Thyroid gland (tissue), 4 donors: Measurements from ENCODE around the gene SEMA5A. TPM values are rescaled to one million over a fixed set of nuclear protein-coding genes. Genes with fewer than 3 reads are reported as not detected.

Experiments
- DNase-seq, 2 donors: peaks; one replicate each; pipeline ENCODE4 v3.0.0-alpha.2; 2019
- H3K27ac ChIP-seq, 3 donors: fragments of 200-600 bp; sonication (generic); 1 replicate in 2 of 3; 2 replicates in 1 of 3; pipeline ENCODE4 v1.5.1; 2016 to 2019; ENCODE audit warnings: mild to moderate bottlenecking in 1 of 3, moderate library complexity in 1 of 3
- H3K27me3 ChIP-seq: fragments of 200-600 bp; sonication (generic); one replicate; pipeline ENCODE4 v1.5.1; 2019
- H3K36me3 ChIP-seq, 2 donors: fragments of 200-600 bp; sonication (generic); one replicate each; pipeline ENCODE4 v1.5.1; 2016 to 2019
- H3K4me1 ChIP-seq, 2 donors: fragments of 200-600 bp; sonication (generic); one replicate each; pipeline ENCODE4 v1.5.1; 2017 to 2019
- H3K4me3 ChIP-seq, 3 donors: fragments of 200-600 bp; sonication (generic); replicated peaks in 1 of 3; 1 replicate in 2 of 3; 2 replicates in 1 of 3; pipeline ENCODE4 v1.5.1; 2016; ENCODE audit warnings: mild to moderate bottlenecking in 1 of 3
- H3K9me3 ChIP-seq: fragments of 200-600 bp; sonication (generic); one replicate; pipeline ENCODE4 v1.5.1; 2017
- POLR2A ChIP-seq, 2 donors: fragments of 450-650 bp; IDR thresholded peaks; one replicate each; pipeline ENCODE4 v1.6.1; 2017; ENCODE audit warnings: antibody characterized with exemption in 2 of 2, mild to moderate bottlenecking in 2 of 2, moderate library complexity in 1 of 2
- WGBS, 2 donors: methylation state at CpG; one replicate each; pipeline ENCODE4 v1.1.5; 2017; 5-methylcytosine and 5-hydroxymethylcytosine counted together
- intact Hi-C: fragments of 100-400 bp; cut with DNase I; formaldehyde crosslinking; loops from one replicate; pipeline ENCODE4 v1.15.1; 2023
- total RNA-seq, 4 donors: library from RNA; depleted of rRNA; stranded (reverse); fragments of >200 nt; gene quantifications; one replicate each; pipeline ENCODE4 v1.2.3, GENCODE V29; 2016
- TF ChIP-seq, protein P1 (sequence below), 6 experiments: fragments of 200-600 bp in 3 of 6; fragments of 450-650 bp in 3 of 6; sonication (generic) in 3 of 6; IDR thresholded peaks; one replicate each; pipeline ENCODE4 v1.5.1; 2016 to 2019; ENCODE audit warnings: antibody characterized with exemption in 6 of 6, mild to moderate bottlenecking in 2 of 6, inconsistent platforms in 1 of 6, moderate library complexity in 1 of 6

Gene SEMA5A
- total RNA-seq, 4 donors from 2014 or later: 1.8 to 8.4 (median 3.8) TPM

DNA sequence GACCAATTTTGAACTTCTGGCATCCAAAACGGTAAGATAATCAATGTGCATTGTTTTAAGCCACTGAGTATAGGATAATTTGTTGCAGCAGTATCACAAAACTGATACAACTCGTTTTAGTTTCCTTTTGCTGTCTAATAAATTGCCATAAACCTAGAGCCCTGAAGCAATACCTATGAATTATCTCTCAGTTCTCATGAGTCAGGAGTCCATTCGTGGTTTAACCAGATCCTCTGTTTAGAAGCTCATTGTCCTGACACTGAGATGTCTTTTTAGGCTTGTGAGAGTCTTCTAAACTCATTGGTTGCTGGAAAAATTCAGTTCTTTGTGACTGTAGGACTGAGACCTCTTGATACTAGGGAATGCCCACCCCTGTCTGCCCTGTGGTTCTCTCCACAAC lies 262.9 kb downstream of the SEMA5A start:
- Histone ChIP-seq H3K27me3 (no peaks in the 10 kb centered on the region), H3K4me3 (no peak overlapping the region), H3K9me3 (no peaks in the 10 kb centered on the region), H3K27ac (no peak overlapping the region), H3K4me1 (no peaks in the 10 kb centered on the region), H3K36me3 (no peaks in the 10 kb centered on the region)
- DNase-seq: no peak
- no peak for TF ChIP-seq POLR2A (IDR thresholded peaks at IDR 0.05)
- TF ChIP-seq, protein P1, sequence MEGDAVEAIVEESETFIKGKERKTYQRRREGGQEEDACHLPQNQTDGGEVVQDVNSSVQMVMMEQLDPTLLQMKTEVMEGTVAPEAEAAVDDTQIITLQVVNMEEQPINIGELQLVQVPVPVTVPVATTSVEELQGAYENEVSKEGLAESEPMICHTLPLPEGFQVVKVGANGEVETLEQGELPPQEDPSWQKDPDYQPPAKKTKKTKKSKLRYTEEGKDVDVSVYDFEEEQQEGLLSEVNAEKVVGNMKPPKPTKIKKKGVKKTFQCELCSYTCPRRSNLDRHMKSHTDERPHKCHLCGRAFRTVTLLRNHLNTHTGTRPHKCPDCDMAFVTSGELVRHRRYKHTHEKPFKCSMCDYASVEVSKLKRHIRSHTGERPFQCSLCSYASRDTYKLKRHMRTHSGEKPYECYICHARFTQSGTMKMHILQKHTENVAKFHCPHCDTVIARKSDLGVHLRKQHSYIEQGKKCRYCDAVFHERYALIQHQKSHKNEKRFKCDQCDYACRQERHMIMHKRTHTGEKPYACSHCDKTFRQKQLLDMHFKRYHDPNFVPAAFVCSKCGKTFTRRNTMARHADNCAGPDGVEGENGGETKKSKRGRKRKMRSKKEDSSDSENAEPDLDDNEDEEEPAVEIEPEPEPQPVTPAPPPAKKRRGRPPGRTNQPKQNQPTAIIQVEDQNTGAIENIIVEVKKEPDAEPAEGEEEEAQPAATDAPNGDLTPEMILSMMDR (IDR thresholded peaks at IDR 0.05): no peak
- 86 to 90% methylated on average over 3 of the region's 3 CpGs for WGBS, 2 donors
- intact Hi-C loops: no loop called here

DNA sequence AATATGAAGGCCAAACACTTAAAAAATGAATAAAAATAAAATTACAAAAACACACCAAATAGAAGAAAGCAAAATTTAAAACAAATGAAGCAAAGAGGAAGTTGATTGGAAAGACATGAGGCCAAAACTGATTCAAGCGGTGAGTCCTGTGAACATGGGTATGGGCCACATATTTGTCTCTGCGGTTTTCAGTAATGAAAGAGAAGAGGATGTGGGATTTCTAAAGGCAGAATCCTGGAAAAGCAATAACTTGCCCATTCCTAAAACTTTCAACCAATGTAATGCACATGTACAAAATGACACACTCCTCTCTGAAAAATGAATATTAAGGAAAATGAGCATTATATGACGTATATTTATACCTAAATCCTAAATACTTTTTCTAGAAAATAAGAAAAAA lies 263.7 kb downstream of the SEMA5A start:
- Histone ChIP-seq H3K27me3 (no peaks in the 10 kb centered on the region), H3K4me3 (no peak overlapping the region), H3K36me3 (no peaks in the 10 kb centered on the region), H3K27ac (no peak overlapping the region), H3K4me1 (no peaks in the 10 kb centered on the region), H3K9me3 (no peaks in the 10 kb centered on the region)
- 93 to 97% methylated on average over 3 of the region's 3 CpGs for WGBS, 2 donors
- TF ChIP-seq, protein P1 (IDR thresholded peaks at IDR 0.05): no peak
- TF ChIP-seq POLR2A (IDR thresholded peaks at IDR 0.05): no peak
- intact Hi-C loops: no loop called here
- DNase-seq: no peak

DNA sequence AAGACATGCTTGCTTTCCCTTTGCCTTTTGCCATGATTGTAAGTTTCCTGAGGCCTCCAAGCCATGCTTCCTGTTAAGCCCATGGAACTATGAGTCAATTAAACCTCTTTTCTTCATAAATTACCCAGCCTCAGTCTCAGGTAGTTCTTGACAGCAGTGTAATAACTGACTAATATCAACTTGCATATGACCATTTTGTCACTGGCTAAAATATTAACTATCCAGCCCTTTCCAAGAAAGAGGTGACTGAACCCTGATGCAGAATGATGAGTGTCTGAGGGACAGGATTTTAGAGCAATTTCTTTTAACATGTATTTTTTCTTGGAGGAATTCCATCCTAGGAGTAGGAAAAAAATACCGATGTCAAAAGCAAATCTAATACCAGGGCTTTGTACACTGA lies 266.1 kb downstream of the SEMA5A start:
- TF ChIP-seq POLR2A (IDR thresholded peaks at IDR 0.05): no peak
- no peaks in the 10 kb centered on the region for H3K9me3 ChIP-seq
- 46 to 58% methylated on average over 1 of the region's 1 CpG for WGBS, 2 donors
- intact Hi-C loops: no loop called here
- H3K4me3 ChIP-seq: no peak overlapping the region
- DNase-seq: no peak
- H3K27ac ChIP-seq: no peak overlapping the region
- H3K4me1 ChIP-seq: no peaks in the 10 kb centered on the region
- no peaks in the 10 kb centered on the region for H3K27me3 ChIP-seq
- no peaks in the 10 kb centered on the region for H3K36me3 ChIP-seq

DNA sequence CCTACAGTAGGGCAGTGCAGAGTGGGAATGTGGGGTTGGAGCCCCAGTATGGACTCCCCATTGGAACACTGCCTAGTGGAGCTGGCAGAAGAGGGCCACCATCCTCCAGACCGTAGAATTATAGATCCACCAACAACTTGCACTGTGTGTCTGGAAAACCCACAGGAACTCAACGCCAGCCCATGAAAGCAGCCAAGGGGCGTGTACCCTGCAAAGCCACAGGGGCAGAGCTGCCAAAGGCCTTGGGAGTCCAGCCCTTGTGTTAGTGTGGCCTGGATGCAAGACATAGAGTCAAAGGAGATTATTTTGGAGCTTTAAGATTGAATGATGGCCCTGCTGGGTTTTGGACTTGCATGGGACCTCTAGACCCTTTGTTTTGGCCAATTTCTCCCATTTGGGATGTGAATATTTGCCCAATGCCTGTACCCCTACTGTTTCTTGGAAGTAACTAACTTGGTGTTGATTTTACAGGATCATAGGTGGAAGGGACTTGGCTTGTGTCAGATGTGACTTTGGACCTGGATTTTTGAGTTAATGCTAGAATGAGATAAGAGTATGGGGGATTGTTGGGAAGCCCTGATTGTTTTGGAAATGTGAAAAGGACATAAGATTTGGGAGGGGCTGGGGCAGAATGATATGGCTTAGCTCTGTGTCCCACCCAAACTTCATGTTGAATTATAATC lies 266.8 kb downstream of the SEMA5A start:
- whole genome bisulfite sequencing, 2 donors: 79 to 97% methylated on average over 3 of the region's 3 CpGs
- Histone ChIP-seq H3K9me3 (no peaks in the 10 kb centered on the region), H3K4me3 (no peak overlapping the region), H3K4me1 (no peaks in the 10 kb centered on the region), H3K27ac (no peak overlapping the region), H3K36me3 (no peaks in the 10 kb centered on the region), H3K27me3 (no peaks in the 10 kb centered on the region)
- no peak for DNase-seq
- TF ChIP-seq, protein P1 (IDR thresholded peaks at IDR 0.05): no peak
- no peak for TF ChIP-seq POLR2A (IDR thresholded peaks at IDR 0.05)
- intact Hi-C loops: no loop called here

DNA sequence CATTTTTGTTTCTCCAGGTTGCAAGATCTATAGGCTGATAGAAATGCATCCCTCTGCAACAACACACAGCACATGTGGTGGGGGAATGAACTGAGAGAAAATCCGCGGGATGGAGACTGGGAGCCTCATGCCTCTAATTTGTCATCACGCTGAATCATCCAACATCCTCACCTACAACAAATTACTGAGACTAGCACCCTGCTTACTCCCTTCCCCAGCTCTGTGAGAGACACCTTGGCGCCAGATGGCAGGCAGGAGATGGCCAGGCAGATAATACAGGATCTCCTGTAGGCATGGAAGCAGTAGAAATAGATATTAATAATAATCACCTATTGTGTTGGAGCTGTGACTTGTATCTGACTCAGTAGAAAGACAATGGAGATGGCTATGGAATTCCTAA lies 276.9 kb downstream of the SEMA5A start:
- no peak for DNase-seq
- H3K4me3 ChIP-seq: no peak overlapping the region
- H3K27me3 ChIP-seq: no peaks in the 10 kb centered on the region
- H3K36me3 ChIP-seq: no peaks in the 10 kb centered on the region
- no peak overlapping the region for H3K27ac ChIP-seq
- intact Hi-C loops: no loop called here
- TF ChIP-seq, protein P1 (IDR thresholded peaks at IDR 0.05): no peak
- H3K4me1 ChIP-seq: no peaks in the 10 kb centered on the region
- 82 to 84% methylated on average over 4 of the region's 4 CpGs for WGBS, 2 donors
- H3K9me3 ChIP-seq: no peaks in the 10 kb centered on the region
